ENCODE data around the gene CRNKL1.

CRNKL1 gene

GRCh38 chr20:20052074-20052970, at the start of gene CRNKL1, which contains the start of gene CFAP61:
Gene CRNKL1, minus strand, starts transcription at chr20:20052466. Its CDS starts 124 bp downstream, at chr20:20052342.
Gene CFAP61, plus strand, starts transcription at chr20:20052532. Its CDS starts 4,122 bp downstream, at chr20:20056654.
- peak; percentile 98 for DNase-seq

GRCh38 chr20:20100881-20101280, 48.6 kb upstream of the CRNKL1 start:
- no peak for DNase-seq

GRCh38 chr20:20096421-20096820, 44.2 kb upstream of the CRNKL1 start:
- DNase-seq, result no peak

- DNase-seq, result no peak
Observed at GRCh38 chr20:20095114-20095872, 43.0 kb upstream of the CRNKL1 start.

- DNase-seq, result no peak
Observed at GRCh38 chr20:20094410-20094809, 42.1 kb upstream of the CRNKL1 start.

- DNase-seq, result no peak
Observed at GRCh38 chr20:20092827-20093226, 40.6 kb upstream of the CRNKL1 start.

GRCh38 chr20:20089939-20090338, 37.7 kb upstream of the CRNKL1 start:
- DNase-seq, result no peak

- no peak for DNase-seq
Observed at GRCh38 chr20:20089018-20089417, 36.8 kb upstream of the CRNKL1 start.

- DNase-seq, result no peak
Observed at GRCh38 chr20:20085812-20086211, 33.5 kb upstream of the CRNKL1 start.

GRCh38 chr20:20085071-20085470, 32.8 kb upstream of the CRNKL1 start:
- no peak for DNase-seq

- no peak for DNase-seq
Observed at GRCh38 chr20:20084296-20084752, 32.1 kb upstream of the CRNKL1 start.

GRCh38 chr20:20083807-20084206, 31.5 kb upstream of the CRNKL1 start:
- DNase-seq, result peak; percentile 75

GRCh38 chr20:20079102-20079784, 27.0 kb upstream of the CRNKL1 start:
- DNase-seq, result no peak

GRCh38 chr20:20078041-20078440, 25.8 kb upstream of the CRNKL1 start:
- no peak for DNase-seq

GRCh38 chr20:20076297-20077065, 24.2 kb upstream of the CRNKL1 start:
- DNase-seq, result no peak

- DNase-seq, result no peak
Observed at GRCh38 chr20:20075032-20075431, 22.8 kb upstream of the CRNKL1 start.

- DNase-seq, result no peak
Observed at GRCh38 chr20:20073801-20074371, 21.6 kb upstream of the CRNKL1 start.

GRCh38 chr20:20070871-20071726, 18.8 kb upstream of the CRNKL1 start:
- peak; percentile 30 for DNase-seq

GRCh38 chr20:20065361-20065760, 13.1 kb upstream of the CRNKL1 start:
- DNase-seq, result no peak

GRCh38 chr20:20063941-20064702, 11.9 kb upstream of the CRNKL1 start:
- no peak for DNase-seq
